GM10266 (cell line): ENCODE measurements around the gene NDE1.
"Not testable (repeated sequence)": the region's sequence is repeated elsewhere in the genome, so short reads cannot be mapped to it uniquely, and the experiment has no call there.

Experiments used
- DNase-seq: peaks from one replicate; pipeline ENCODE4 v3.0.0; 2012; ENCODE audit errors: extremely low spot score
- TF ChIP-seq, protein P1 (sequence below): IDR thresholded peaks from 2 replicates; pipeline ENCODE4 v1.5.1; 2012; ENCODE audit warnings: mild to moderate bottlenecking, low read depth; ENCODE audit not compliant: control insufficient read depth, insufficient read depth; ENCODE audit errors: missing control alignments

NDE1 gene

DNA sequence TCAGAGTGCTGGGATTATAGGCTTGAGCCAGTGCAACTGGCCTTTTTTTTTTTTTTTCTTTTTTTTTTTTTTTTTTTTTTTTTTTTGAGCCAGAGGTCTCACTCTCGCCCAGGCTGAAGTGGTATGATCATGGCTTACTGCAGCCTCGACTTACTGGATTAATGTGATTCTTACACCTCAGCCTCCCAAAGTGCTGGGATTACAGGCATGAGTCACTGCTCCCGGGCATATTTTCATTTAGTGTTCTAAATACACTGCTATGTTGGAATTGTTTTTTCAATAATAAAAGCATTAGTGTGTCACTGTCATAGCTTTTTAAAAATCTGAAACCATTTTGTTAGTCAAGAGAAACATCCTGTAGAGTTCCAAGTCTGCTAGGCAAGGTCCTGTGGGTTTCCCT lies 40.3 kb downstream of the NDE1 start:
- TF ChIP-seq, protein P1, sequence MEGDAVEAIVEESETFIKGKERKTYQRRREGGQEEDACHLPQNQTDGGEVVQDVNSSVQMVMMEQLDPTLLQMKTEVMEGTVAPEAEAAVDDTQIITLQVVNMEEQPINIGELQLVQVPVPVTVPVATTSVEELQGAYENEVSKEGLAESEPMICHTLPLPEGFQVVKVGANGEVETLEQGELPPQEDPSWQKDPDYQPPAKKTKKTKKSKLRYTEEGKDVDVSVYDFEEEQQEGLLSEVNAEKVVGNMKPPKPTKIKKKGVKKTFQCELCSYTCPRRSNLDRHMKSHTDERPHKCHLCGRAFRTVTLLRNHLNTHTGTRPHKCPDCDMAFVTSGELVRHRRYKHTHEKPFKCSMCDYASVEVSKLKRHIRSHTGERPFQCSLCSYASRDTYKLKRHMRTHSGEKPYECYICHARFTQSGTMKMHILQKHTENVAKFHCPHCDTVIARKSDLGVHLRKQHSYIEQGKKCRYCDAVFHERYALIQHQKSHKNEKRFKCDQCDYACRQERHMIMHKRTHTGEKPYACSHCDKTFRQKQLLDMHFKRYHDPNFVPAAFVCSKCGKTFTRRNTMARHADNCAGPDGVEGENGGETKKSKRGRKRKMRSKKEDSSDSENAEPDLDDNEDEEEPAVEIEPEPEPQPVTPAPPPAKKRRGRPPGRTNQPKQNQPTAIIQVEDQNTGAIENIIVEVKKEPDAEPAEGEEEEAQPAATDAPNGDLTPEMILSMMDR: no peak
- no peak for DNase-seq

DNA sequence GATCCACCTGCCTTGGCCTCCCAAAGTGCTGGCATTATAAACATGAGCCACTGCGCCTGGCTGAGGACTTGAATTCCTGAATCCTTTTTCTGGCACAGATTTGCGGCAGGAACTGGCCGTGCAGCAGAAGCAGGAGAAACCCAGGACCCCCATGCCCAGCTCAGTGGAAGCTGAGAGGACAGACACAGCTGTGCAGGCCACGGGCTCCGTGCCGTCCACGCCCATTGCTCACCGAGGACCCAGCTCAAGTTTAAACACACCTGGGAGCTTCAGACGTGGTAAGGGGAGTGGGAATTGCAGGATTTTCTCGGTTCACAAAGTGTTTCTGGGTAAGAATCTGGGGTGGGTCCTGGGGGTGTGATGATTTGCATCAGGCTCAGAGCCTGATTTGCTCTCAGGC lies 41.0 kb downstream of the NDE1 start:
- no peak for DNase-seq
- TF ChIP-seq, protein P1: no peak

DNA sequence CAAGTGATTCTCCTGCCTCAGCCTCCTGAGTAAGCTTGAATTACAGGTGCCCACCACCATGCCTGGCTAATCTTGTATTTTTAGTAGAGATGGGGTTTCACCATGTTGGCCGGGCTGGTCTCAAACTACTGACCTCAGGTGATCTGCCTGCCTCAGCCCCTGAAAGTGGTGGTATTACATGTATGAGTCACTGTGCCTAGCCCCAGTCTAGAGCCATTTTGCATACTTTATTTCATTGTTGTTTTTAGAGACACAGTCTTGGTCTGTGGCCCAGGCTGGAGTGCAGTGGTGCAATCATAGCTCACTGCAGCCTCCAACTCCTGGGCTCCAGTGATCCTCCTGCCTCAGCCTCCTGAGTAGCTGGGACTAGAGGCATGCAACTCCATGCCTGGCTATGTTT lies 42.5 kb downstream of the NDE1 start:
- not testable (repeated sequence) for DNase-seq

DNA sequence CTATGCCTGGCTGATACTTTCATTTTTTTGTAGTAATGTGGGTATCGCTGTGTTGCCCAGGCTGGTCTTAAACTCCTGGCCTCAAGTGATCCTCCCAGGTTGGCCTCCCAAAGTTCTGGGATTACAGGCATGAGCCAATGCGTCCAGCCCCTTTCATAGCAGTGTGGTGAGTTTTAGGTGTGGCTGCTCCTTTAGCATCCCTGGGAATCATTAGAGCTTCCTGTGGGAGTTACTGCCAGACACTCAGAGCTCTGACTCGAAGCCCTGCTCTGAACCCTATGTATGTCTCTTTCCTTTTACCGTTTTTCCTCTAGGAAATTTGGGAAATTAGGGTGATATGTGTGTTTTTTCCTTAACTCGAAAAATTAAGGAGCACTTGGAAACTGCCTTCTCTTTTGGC lies 44.5 kb downstream of the NDE1 start:
- no peak for DNase-seq
- TF ChIP-seq, protein P1: no peak

DNA sequence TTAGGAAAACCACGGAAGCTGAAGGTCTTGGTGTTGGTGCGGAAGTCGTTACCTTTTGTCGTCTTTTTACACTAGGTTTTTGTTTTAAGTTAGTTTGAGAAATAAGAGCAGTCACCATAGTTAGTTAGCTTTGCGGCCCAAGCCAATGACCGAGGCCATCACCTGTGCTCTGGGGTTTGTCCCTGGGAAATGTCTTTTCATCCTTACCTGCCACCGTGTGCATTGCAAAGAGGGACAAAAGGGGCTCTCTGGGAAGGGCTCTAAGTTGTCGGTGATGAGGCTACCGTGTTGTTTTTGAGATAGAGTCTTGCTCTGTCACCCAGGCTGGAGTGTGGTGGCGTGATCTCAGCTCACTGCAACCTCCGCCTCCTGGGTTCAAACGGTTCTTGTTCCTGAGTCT lies 49.8 kb downstream of the NDE1 start:
- DNase-seq: no peak
- TF ChIP-seq, protein P1: no peak

DNA sequence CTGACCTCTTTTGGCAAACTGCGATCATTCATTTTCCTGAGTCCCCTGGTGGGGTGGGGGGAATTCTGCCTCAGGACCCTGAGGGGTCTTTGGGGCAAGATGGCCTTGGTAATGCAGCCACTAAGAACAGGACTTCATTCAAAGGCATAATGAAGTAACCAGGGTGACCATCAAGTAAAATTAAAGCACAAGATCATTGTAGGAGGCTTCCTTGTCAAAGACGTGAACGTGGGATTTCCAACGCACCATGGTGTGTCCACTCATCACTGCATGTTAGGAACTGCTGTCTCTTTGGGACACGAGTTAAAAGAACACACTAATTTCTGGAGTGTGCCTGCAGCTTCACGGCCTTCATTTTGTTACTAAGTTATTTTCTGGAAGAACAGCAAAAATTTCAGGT lies 51.3 kb downstream of the NDE1 start:
- TF ChIP-seq, protein P1: no peak
- no peak for DNase-seq

DNA sequence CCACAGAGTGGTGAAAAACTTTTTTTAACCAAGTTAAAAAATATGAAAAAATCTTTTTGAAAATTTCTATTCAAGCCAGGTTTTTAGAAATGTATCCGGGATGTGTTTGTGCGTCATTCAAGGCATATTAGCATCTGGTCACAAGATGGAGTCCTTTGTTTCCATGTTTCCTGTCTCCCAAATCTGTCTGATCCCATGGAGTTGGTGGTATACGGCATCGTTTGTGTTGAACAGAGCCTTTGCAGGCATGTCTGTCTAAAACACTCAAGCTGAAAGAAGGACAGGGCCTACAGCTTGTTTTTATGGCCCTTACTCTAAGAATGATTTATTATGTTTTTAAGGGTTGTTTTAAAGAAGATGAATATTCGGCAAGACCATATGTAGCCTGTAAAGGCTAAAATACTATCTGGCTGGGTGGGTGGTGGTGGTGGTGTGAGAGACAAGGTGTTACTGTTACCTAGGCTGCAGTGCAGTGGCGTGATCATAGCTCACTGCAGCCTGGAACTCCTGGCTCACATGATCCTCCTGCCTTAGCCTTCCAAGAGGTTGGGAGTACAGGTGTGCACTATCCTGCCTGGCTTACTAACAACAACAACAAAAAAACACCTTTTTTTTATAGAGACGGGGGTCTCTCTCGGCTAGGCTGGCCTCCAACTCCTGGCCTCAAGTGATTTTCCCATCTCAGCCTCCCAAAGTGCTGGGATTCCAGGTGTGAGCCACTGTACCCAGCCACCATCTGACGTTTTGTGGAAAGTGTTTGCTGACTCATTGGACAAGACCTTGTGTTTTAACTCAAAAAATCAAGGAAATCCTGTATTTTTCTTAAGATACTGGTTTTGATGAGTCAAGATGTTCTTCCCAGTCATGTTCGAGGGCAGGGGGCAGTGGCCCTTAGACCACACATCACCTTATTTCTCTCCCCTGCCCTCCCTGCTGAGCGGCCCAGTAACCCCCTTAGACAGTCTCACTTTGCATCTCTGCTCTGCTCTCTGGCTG lies 52.2 kb downstream of the NDE1 start:
- DNase-seq: no peak
- TF ChIP-seq, protein P1: no peak
